Measurements from ENCODE around the gene TNS3. TPM values are rescaled to one million over a fixed set of nuclear protein-coding genes. Genes with fewer than 3 reads are reported as not detected.

Gene TNS3
- total RNA-seq, 1 experiment from 2014 or later = 9.5 TPM

DNA sequence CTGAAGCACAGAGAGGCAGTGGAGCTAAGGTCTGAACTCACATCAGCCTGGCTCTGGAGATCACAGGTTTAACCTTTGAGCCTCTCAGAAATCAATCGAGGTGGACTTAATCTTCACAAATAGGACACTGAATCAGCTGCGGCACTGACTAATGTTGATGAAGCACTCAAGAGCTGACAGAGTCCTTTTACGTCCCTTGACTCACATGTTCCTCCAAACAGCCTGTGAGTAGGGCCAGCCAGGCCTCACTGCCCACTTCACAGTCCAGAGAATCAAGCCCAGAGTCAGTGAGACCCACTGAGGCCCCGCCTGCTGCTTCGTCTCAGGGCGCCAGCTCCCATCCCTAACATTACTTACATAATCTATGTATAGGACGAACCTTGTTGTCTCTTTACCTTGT, 63.1 kb downstream of the TNS3 start:
- H3K18ac ChIP-seq (ENCODE audit: insufficient read length, low read depth, low read length) = no peak overlapping the region
- no peak overlapping the region for H2BK15ac ChIP-seq (ENCODE audit: low read depth, low read length)
- H3K56ac ChIP-seq (ENCODE audit: insufficient read length, low read depth, low read length) = no peak overlapping the region
- no peak overlapping the region for H3K4me2 ChIP-seq (ENCODE audit: insufficient read depth, insufficient read length, low read length)
- H3K4me1 ChIP-seq (ENCODE audit: insufficient read depth, low read length) = peaks cover 6% of the 10 kb centered on the region; the same call in 1 of the 2 replicates
- no peaks in the 10 kb centered on the region for H3K27me3 ChIP-seq (ENCODE audit: insufficient read depth, low read length)
- H3K4ac ChIP-seq (ENCODE audit: low read depth, low read length) = no peak overlapping the region
- Mint-ChIP-seq H3K36me3 (ENCODE audit: insufficient read depth in 1 of 3, low read depth in 3 of 3) (peaks cover 5 to 8% (median 7%) of the 10 kb centered on the region in 3 experiments; a peak in 6 of 7 replicates), H3K4me3 (no peak overlapping the region; a peak in 1 of 5 replicates), H3K4me1 (peaks cover 25 to 31% of the 10 kb centered on the region in 2 experiments), H3K9me3 (no peaks in the 10 kb centered on the region), H3K27ac (no peak overlapping the region), H3K27me3 (ENCODE audit: low read depth) (peaks cover 5% of the 10 kb centered on the region)
- no peaks in the 10 kb centered on the region for H4K20me1 ChIP-seq (ENCODE audit: control insufficient read depth, insufficient read depth, insufficient read length)
- H3K9ac ChIP-seq (ENCODE audit: extremely low read depth, insufficient read length, low read length) = no peak overlapping the region
- H3K27ac ChIP-seq (ENCODE audit: insufficient read length, low read depth, low read length) = no peak overlapping the region
- H3K23me2 ChIP-seq (ENCODE audit: insufficient read length, low read depth, low read length, poor library complexity, severe bottlenecking) = no peaks in the 10 kb centered on the region
- H2BK120ac ChIP-seq (ENCODE audit: low read depth, low read length, poor library complexity, severe bottlenecking) = no peak overlapping the region
- no peak overlapping the region for H2AK5ac ChIP-seq (ENCODE audit: insufficient read length, low read length)
- no peak overlapping the region for H4K5ac ChIP-seq (ENCODE audit: insufficient read length, low read depth, low read length)
- H3K23ac ChIP-seq (ENCODE audit: insufficient read length, low read depth, low read length) = no peak overlapping the region
- no peak overlapping the region for H2BK5ac ChIP-seq (ENCODE audit: insufficient read length, low read length)
- TF ChIP-seq, protein P1, sequence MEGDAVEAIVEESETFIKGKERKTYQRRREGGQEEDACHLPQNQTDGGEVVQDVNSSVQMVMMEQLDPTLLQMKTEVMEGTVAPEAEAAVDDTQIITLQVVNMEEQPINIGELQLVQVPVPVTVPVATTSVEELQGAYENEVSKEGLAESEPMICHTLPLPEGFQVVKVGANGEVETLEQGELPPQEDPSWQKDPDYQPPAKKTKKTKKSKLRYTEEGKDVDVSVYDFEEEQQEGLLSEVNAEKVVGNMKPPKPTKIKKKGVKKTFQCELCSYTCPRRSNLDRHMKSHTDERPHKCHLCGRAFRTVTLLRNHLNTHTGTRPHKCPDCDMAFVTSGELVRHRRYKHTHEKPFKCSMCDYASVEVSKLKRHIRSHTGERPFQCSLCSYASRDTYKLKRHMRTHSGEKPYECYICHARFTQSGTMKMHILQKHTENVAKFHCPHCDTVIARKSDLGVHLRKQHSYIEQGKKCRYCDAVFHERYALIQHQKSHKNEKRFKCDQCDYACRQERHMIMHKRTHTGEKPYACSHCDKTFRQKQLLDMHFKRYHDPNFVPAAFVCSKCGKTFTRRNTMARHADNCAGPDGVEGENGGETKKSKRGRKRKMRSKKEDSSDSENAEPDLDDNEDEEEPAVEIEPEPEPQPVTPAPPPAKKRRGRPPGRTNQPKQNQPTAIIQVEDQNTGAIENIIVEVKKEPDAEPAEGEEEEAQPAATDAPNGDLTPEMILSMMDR (conservative IDR thresholded peaks at IDR 0.05) = no peak
- H3K79me2 ChIP-seq (ENCODE audit: insufficient read depth, low read length) = peaks cover 4% of the 10 kb centered on the region; the same call in 1 of the 2 replicates
- H3K79me1 ChIP-seq (ENCODE audit: insufficient read depth, low read depth, low read length, poor library complexity, severe bottlenecking) = no peaks in the 10 kb centered on the region
- H3K9me3 ChIP-seq (ENCODE audit: control insufficient read depth, low read depth, low read length) = no peaks in the 10 kb centered on the region
- H4K8ac ChIP-seq (replicated peaks; ENCODE audit: insufficient read length, low read depth, low read length) = no peak overlapping the region
- H2BK20ac ChIP-seq (ENCODE audit: low read depth, low read length, poor library complexity, severe bottlenecking) = no peak overlapping the region
- H4K91ac ChIP-seq (ENCODE audit: insufficient read length, low read depth, low read length) = no peak overlapping the region
- no CpG with 5 or more reads among the region's 7 CpGs for WGBS (ENCODE audit: extremely low coverage, insufficient read length, low lambda C conversion rate)
- no peak overlapping the region for H2AFZ ChIP-seq (ENCODE audit: low read length)
- no peak overlapping the region for H3T11ph ChIP-seq (ENCODE audit: low read length)
- no peak overlapping the region for H2BK12ac ChIP-seq (ENCODE audit: insufficient read length, low read depth, low read length)
- H3K14ac ChIP-seq (ENCODE audit: insufficient read depth, low read length) = no peak overlapping the region
- no peak for DNase-seq
